ENCODE data around the gene ROR1. TPM values are rescaled to one million over a fixed set of nuclear protein-coding genes. Genes with fewer than 3 reads are reported as not detected.

Gene ROR1
- total RNA-seq, 1 donor from 2014 or later: 12.3 TPM

DNA sequence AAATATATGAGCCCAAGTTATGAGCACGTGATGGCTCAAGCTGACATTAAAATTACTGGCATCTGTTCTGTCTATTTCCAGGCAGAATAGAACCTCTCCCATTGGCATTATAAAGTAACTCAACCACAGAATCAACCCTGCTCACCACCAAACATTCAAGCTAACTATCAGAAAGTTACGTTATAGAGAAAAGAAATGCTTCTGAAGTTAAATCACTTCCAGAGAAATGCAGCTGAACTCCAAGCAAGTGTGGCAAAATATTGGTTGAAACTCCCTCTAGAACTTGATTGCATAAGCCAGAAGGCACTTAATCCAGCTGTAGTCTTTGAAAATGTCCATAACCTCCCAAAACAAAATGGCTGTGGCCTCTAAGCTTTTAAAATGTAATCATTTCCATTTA lies 393.4 kb downstream of the ROR1 start:
- no peak for DNase-seq (ENCODE audit: low spot score)

- no peak for DNase-seq (ENCODE audit: low spot score)
Measured at GRCh38 chr1:64171246-64171645, 397.4 kb downstream of the ROR1 start.

- no peak for DNase-seq (ENCODE audit: low spot score)
Measured at GRCh38 chr1:64171797-64172281, 398.0 kb downstream of the ROR1 start.

DNA sequence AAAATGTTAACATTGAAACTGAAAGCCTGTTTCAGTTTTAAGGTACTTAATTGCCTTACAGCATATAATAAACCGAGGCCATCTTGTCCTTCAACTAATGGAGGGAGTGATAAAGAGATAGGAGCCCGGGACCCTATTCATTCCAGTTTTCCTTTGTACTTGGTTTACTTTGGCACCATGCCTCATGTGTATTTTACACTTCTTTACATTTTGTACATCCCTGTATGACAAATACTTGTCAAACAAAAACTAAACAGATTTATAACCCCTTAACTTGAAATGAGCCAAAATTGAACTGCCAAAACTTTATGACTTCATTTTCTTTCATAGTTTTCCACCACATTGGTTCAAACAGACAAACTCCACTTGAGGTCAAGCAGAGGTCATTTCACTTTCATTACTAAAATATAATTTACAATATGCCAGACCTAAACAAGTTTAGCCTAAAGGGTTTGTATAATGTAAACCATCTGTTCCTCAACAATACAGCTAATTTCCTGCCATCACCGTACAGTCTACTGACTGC lies 398.7 kb downstream of the ROR1 start:
- DNase-seq (ENCODE audit: low spot score): no peak

- no peak for DNase-seq (ENCODE audit: low spot score)
Measured at GRCh38 chr1:64173336-64173940, 399.6 kb downstream of the ROR1 start.

GRCh38 chr1:64175639-64176038 lies 401.8 kb downstream of the ROR1 start:
- DNase-seq (ENCODE audit: low spot score): no peak

- no peak for DNase-seq (ENCODE audit: low spot score)
Measured at GRCh38 chr1:64176659-64177058, 402.8 kb downstream of the ROR1 start.

DNA sequence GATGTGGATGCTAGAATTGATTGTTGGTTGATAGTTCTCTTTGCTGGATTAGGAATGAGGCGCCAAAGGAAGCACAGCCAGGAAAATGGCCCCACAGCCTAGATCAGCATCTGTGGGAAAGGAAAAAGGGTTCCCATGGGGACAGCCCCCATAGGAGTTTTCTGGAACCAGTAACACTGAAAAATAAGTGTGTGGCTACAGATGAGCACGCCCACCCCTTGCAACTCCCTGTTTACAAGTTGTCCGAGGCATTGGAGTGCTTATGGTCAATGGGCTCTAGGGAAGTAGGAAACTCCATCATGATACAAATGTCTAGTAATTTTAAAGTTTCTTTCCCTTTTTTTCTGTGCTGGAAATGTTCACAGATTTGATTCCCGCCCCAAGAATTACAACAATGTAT lies 405.8 kb downstream of the ROR1 start:
- DNase-seq (ENCODE audit: low spot score): no peak

DNA sequence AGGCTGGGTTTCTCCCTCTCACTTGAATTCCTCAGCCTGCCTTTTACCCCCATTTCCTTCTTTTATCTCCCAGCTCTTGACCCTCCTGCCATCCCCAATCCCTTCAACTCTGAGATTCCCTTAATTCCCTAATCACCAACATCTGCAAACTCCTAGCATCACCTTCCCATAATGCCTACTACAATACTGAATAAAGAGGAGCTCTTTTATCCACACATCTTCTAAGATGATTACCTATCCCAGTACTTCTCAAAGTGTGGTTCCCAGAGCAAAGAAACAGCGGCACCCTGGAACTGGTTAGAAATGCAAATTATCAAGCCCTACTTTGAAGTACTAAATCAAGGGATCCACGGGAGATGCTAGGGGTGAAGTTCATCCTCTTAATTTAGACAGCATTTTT lies 408.4 kb downstream of the ROR1 start:
- no peak for DNase-seq (ENCODE audit: low spot score)

DNA sequence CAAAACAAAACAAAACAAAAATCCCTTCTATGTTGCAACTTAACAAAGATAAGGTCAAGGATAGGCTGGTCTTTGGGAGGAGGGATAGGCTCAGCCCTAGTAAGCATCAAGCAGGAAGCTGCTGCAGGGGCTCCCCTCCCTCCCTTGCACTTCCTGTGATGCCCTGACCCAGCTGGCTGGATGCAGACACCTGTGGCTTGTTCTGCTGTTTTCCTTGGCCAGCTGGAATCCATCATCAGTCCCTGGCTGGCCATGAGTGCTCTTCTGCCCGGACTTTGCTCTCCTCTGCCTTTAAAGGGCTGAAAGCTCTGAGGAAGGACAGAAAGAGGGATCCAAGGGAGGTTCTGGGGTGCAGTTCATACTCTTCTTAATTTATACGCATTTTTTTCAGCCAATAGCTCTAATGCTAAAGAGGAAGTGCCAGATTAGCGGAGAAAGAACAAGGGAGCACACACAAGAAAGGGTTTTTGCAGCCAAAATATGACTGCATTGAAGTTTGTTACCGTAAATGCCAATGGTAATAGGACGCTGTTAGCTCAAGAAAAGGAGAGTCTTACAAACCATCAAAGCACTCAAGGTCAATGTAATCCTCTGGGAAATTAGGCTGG lies 409.7 kb downstream of the ROR1 start:
- no peak for DNase-seq (ENCODE audit: low spot score)

- no peak for DNase-seq (ENCODE audit: low spot score)
Measured at GRCh38 chr1:64184003-64184440, 410.2 kb downstream of the ROR1 start.

- DNase-seq (ENCODE audit: low spot score): no peak
Measured at GRCh38 chr1:64186138-64186897, 412.5 kb downstream of the ROR1 start.

DNA sequence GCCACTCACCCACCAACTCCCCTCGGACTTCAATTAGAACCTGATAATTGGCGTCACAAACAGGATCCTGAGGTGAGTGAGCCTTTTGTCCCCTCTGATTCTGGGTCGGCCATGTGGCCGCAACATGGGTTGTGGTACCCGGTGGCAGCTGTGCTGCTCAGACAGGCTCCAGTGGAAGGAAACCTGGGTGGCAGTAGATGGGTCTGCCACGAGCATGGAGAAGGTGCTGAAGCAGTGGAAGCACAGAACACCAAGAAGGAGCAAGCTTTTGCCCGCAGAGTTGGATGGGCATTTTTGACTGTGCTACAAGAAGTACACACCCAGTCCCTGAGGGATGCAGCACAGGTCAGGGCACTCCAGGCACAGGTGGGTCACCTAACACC lies 413.1 kb downstream of the ROR1 start:
- DNase-seq (ENCODE audit: low spot score): no peak

DNA sequence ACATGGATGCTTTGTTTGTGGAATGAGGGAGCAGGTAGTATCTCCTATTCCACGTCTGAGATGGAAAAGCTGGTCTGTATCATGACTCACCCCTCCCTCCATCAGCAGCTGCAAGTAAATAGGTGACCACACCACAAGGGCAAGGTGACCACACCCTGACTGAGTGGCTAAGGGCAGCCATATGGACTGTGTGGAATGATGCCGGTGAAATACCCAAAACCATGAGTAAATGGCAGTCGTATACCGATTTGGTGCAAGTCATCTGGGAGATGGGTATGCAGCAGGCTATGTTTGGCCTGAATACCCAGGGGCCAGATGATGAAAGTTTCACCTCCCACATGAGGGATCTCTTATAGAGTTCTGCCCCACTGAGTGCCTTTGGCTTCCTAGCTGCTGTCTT lies 413.8 kb downstream of the ROR1 start:
- no peak for DNase-seq (ENCODE audit: low spot score)

- no peak for DNase-seq (ENCODE audit: low spot score)
Measured at GRCh38 chr1:64192290-64192689, 418.5 kb downstream of the ROR1 start.

DNA sequence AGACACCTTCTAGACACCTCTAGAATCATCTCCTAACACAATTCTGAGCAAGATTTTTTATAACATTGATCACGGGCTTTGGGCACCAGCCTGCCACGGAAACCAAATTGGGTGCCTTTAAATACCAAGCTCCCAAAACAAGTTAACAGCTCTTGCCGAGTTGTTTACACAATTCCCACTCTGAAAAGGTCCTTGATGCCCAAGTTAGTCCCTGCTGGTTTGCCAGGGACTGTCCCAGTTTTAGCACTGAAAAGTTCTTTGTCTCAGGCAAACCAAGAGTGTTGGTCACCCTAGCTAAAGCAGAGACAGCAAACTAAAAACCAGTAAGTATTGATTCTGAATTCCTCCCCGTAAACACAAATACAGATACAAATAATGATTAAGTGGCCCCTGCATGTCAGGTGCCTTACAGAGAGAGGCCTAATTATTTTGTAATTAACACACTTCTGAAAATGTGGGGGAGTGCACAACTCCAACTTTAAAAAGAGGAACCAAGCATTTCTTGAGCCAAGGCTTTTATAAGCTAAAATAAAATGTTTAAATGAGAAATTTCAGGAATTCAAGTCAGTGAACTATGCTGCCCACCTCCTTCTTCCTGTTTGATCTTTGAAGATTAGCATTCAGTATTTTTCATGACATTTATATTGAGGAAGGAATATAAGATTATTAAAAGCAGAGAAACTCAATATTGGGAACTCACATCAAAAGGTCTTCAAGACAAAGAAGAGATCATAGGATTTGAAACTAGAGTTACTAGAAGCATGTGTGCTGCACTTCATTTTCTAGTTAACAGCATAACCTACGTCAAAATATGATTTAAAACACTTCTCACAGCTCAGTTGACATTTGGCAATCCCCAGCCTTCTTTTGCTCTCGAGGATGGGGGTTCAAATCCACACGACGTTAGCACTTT lies 420.6 kb downstream of the ROR1 start:
- DNase-seq (ENCODE audit: low spot score): no peak

DNA sequence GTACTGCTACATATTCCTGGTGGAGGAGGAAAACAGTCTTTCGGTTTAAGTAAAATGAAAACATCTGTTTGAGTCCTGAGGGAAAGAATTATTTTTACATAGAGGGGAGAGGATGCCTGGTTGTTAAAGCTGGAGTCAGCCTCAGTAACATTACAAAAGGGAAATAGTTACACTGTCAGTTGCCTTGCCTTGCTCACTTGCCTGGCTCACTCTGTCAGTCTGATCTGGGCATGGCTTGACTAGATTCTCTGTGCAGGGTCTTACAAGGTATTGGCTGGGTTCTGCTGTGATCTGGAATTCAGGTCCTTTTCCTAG lies 421.2 kb downstream of the ROR1 start:
- no peak for DNase-seq (ENCODE audit: low spot score)

GRCh38 chr1:64196074-64196870 lies 422.5 kb downstream of the ROR1 start:
- no peak for DNase-seq (ENCODE audit: low spot score)

DNA sequence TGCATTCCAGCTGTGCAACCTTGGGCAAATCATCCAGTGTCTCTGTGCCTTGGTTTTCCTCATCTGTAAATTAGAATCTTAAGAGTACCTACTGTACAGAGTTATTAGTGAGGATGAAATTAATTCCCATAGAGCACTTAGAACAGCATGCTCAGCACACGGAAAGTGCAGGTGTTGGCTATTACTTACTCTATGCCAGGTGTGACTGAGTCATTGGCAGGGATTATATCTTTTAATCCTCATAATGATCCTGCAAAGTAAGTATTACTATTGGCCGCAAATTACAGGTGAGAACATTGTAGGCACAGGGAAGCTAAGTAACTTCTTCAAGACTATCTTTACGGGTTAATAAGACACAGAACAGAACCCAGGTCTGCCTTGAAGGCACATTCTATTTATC lies 423.3 kb downstream of the ROR1 start:
- DNase-seq (ENCODE audit: low spot score): no peak

DNA sequence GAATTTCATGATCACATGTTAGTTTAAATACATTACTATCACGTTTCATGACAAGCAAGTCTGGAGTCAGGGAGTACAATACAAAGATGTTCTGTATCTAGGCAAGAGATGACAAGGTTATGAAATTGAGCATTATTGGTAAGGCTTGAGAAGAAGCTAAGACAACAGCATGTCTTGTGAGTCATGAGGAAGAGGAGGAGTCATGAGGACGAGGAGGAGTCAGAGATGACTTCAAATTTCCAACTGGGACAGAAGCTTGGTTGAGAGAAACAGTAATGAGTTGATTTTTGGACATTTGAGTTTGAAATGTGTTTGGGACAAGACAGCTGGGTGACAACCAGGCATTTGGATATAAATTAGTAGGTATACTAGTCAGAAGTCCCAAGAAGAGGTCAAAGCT lies 425.3 kb downstream of the ROR1 start:
- no peak for DNase-seq (ENCODE audit: low spot score)

GRCh38 chr1:64200064-64200463 lies 426.2 kb downstream of the ROR1 start:
- no peak for DNase-seq (ENCODE audit: low spot score)
